ENCODE results near the gene TPK1.
"Not testable (repeated sequence)": the region's sequence is repeated elsewhere in the genome, so short reads cannot be mapped to it uniquely, and the experiment has no call there.

The TPK1 gene

DNA sequence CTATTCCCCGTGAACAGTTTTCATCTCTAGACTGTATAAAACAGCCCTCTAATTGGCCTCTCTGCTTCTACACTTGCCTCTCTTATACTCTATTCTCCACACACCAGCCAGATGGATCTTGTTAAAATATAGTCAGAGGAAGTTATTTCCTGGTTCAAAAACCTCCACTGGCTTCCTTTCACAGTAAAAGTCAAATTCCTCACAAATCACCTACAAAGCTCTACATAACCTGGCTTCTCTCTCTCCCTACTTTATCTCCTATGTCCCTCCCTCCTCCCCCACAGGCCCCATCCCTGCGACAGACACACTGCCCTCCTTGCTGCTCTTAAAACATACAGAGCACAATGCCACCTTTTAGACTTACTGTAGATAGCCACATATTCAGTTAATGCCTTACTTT is 60.1 kb downstream of the TPK1 start:
- DNase-seq, result no peak

DNA sequence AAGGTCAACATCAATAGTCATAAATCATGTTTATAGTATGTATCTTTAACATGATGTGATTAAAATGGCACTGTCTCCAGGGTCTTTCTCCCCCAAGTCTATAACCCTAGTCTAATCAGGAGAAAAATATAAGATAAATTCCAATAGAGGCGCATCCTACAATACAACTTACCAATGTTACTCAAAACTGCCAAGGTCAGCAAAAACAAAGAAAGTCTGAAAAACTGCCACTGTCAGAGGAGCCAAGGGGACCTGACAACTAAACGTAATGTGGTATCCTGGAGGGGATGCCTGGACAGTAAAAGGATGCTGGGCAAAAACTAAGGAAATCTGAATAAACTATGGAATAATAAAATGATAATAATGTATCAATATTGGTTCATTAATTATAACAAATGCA is 63.9 kb downstream of the TPK1 start:
- no peak for DNase-seq

DNA sequence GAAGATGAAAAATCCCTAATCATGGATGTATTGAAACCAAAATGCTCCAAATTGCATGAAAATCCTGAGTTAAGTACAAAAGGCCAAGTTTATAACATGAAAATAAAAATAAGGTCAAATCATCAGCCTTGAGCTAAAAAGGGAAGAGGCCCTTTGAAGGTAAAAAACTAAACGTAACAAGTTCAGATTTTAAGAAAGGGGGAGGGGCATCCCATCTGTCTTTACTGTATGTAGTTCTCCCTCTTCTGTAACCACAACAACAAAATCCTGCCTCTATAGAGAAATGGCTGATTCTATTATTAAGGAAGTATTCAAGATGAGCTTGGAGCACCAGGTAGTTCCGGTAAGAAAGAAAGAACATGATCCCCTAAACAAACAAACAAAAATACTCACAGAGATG is 64.7 kb downstream of the TPK1 start:
- DNase-seq, result no peak

DNA sequence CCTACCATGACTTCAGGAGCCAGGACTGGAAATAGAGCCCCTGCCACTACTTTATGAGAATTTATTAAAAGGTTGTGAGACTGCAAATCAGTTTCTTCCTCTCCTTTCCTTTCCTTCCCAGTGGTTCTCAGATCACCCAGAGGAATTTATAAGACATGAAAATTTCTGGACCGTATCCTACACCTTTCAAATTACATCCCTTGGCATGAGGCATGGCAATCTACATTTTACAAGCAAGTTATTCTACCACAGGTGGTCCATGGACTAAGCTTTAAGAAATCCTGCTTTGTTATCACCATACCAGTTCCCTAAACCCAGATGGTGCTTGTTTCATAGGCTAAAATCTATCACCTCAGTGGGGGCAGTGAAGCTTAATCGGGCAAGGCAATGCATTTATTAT is 66.5 kb downstream of the TPK1 start:
- DNase-seq, result no peak

DNA sequence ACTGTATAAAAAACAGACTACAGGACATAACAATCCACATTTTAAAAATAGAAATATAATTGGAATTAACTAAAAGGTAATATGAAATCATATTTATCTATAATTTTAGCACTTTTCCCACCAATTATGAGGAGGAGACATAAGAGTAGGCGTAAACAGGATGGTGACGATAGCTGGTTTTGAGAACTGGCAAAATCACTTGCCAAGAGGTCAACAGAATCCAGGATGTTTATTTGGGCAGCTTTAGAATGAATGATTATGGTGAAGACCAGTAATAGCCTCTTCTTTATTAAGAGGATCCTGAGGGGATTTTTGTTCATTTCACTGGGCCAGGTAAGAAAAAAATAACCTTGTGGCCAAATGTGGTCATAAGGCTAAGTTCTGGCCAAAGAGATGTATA is 67.2 kb downstream of the TPK1 start:
- DNase-seq, result no peak

DNA sequence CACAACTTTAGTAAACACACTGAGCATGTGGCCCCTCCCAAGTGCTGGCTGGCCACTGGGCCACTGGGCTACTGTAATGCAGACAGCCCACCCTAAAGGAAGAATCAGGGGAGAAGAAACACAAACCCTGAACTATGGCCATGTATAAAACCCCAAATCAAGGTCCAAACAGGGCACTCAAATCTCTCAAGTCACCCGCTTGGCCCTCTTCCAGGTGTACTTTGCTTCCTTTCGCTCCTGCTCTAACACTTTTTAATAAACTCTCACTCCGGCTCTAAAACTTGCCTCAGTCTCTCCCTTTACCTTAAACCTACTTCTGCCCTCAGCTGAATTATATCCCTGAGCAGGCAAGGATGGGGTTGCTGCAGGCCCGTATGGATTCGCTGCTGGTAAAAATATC is 72.6 kb downstream of the TPK1 start:
- DNase-seq, result no peak

DNA sequence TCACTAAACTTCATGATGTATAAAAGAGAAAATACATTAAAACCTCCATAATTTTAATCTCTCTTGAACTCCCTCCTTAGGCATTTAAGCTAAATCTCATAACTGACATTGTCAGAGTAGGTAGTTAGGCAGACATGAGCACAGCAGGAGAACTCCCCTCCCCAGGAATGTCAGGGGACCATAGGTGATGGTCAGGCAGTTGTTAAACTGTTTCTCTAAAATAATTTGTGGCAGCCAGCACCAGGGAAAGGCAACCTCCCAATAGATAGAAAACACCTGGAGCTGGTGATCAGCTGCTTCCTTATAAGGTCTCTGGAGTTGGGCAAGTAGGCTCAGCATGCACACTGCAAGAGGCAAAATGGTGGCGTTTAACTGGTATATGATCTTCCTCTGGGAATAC is 73.0 kb downstream of the TPK1 start:
- DNase-seq, result no peak

DNA sequence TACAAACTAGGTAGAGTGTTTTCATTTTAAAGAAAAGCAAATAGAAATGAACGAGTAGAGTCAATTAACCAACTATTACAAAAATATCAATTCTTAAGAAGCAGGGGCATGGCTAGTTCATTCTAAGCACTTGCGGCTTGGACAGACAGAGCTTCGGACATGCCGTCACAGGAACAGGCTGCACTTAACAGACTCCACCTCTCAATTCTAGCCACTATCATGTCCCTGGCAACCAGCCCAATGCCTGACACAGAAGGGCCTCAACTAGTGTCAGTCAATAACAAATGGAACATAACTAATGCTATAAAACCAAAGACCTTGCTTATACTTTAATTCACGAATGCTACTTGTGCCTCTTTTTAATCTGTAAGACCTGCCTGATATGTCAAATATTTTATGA is 74.4 kb downstream of the TPK1 start:
- no peak for DNase-seq

DNA sequence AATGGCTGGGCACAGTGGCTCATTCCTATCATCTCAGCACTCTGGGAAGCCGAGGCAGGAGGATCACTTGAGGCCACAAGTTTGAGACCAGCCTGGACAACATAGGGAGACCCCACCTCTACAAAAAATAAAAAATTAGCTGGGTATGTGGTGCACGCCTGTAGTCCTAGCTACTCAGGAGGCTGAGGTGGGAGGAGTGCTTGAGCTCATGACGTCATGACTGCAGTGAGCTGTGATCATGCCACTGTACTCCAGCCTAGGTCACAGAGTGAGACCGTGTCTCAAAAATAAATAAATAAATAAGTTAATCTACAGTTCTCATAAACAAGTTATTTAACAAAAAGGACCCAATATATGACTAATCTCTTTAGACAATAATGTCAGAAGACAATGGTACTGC is 76.2 kb downstream of the TPK1 start:
- DNase-seq, result no peak

DNA sequence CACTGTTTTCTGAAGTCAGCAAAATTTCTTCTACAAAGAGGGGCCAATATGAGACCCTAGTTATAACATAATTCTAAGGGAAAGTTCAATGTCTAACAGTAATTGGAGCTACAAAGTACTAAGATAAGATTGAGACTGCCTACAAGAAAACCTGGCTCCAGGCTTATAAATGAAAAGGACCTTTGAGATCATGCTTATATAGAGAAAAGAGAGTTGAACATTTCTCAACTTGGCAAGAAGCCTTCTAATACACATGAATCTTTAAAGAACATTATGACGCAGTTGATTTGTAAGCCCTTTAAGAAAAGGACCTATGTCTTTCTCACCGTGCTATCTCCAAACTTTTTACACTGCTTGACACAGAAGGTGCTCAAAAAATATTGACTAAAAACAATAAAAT is 87.9 kb downstream of the TPK1 start:
- no peak for DNase-seq

DNA sequence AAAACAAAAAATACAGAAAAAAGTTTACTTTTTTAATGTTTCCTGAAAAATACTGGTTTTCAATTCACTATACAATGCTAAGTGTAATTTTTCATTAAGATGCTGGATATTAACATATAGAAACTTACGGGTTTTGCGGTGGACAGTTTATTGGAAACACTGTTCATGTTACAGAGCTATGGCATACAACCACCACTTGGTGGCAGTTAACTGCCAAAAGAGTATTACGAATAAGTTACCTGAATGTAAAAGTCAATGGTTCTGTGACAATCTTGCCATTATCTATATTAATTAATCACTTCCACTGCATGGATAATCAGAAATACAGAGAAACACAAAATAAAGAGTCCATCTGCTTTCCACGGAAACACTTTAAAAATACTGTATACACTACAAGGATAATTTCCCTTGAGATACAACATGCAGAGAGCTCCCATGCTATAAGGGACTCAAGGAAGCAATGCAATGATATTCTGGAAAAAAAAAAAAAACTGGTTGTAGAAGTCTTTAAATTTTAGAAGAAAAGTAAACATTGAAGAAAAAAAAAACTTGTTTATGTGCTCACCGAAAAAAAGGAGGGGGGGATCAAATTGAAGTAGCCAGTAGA is 97.0 kb downstream of the TPK1 start:
- peak in 1 of 2 experiments; percentile 1 for DNase-seq

DNA sequence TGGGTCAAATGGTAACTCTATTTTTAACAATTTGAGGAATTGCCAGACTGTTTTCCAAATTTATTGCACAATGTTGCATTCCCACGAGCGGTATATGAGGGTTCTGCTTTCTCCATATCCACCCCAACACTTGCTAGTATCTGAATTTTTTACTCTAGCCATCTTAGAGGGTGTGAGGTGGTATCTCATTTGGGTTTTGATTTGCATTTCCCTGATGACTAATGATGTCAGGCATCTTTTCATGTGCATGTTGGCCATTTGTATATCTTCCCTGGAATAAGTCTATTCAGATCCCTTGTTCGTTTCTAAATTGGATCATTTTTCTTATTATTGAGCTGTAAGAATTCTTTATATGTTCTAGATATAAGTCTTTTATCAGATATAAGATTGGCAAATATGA is 97.7 kb downstream of the TPK1 start:
- no peak for DNase-seq

DNA sequence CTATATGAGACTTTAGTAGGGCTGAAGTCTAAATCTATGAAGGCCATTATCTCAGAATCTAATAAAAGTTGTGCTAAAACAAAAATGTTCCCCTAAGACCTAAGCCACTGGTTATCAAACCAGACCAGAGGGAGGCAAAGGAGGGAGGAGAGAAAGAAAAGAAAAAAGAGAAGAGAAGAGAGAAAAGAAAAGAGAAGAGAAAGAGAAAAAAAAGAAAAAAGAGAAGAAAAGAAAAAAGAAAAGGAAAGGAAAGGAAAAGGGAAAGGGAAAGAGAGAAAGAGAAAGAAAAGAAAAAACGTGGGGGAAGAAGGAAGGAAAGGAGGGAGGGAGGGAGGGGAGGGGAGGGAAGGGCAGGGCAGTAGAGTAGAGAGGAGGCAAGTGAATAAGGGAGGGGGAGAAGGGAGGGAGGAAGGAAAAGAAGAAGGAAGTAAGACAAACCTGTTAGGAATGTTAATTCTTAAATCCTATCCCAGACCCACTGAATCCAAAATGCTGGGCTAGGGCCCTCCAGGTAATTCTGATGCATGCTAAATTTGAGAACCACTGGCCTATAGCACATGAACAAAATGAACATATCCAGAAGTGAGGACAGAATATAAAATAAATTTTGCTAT is 98.9 kb downstream of the TPK1 start:
- no peak for DNase-seq

DNA sequence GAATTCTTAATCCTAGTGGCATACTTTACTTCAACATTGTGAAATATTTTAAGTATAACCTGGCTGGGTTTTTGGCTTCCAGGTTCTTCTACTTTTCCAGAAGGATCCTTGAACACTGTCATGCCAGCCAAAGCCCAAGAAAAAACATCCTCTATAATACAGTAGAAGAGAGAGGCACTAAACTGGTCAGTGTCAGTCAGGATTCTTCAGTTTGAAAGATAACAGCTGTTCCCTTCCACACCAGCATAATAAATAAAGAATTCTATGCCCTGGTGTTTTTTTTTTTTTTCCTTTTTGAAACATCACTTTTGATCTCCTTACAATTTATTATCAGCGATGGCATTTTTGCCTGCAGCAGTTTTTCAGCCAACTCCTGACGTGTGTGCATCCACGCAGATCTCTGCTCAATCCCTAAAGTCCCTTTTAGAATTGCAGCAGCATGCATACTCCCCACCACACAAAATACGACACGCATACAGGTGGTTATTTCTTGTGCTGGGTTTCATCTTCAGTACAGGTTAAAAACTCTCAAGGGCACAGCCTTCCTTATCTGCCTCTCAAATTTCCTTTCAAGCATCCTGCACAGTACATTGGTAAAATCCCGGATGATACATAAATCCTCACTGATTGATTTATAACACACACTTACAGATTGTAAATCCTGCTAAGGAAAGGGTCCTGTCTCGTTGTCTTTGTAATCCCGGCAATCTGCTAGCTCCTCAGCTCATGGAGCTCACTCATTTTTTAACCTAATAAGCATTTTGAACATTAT is 100.2 kb downstream of the TPK1 start:
- no peak for DNase-seq

DNA sequence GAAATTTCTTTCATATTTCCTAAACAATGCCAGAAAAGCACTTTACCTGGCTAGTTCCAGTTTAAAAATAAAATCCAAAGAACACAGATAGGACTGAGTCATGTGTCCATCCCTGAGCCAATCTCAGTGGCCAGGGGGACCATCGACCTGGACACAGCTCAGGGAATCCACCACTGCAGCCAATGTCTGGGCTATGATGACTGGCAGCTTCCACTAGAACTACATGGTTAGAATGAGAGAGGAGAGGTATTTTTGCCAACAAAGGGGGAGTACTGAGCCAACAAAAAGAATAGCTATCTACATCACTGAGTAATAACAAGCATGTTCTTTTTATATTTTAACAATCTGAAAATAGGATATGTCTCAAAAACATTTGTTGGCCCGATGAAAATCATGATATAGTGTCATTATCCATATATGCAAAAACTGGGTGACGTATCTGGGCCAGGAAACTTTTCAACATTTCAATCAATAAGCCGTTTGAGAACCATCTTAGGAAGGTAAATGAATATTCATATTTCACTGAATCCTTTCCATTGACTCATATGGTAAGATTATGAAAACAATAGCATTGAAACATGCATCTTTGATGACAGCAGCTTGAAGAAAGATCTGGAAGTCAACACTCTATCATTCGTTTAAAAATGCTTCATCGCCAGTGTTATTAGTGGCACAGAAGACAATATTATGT is 104.0 kb downstream of the TPK1 start:
- DNase-seq, result no peak

DNA sequence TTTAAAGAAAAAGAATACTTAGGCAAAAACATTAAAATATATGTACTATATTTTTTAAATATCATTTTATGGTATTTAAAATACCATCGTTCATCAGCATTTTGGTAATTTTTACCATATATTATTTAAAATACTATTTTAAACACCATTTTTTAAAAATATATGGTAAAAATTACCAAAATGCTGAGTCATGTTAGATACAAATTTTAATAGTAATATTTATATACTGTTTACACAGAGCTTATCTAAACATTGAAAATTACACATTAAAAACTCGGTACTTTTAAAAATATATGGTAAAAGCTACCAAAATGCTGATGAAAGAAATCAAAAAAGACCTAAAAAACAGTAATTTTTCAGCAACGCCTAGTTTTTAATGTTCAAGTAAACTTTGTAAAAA is 105.6 kb downstream of the TPK1 start:
- no peak for DNase-seq

DNA sequence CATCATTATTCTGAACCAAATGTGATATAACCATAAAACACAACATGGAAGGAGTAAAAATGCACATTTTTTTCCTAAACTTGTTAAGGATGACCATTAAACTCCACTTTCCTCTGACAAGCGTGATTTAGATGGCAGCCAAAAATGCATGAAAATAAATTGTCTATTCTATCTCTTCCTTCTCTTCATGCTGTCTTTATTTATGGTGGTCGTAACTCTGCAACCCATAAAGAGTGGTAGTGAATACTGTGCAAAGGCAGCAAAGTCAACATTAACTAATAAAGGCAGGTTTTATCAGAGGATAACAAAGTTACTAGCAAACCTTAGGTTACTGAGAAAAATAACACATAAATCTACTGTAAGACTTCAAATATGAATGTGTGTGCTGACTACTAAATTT is 106.6 kb downstream of the TPK1 start:
- no peak for DNase-seq

DNA sequence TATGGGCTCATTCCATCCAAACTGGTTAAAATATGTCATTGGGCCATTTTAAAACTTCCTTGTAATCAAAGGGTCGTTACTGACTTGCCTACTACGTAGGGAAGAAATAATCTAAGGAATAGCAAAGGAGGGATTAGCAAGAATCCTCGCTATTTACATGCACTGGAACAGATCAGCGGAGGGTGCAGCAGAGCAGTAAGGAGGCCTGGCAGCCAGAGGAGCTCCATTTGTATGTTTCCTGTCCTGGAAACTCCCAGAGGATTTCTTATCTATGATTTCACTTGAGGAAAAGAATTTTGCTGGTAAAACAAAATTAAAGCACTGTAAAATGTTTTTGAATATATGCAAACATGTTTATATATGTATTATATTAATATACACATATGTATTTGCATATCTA is 107.3 kb downstream of the TPK1 start:
- no peak for DNase-seq

DNA sequence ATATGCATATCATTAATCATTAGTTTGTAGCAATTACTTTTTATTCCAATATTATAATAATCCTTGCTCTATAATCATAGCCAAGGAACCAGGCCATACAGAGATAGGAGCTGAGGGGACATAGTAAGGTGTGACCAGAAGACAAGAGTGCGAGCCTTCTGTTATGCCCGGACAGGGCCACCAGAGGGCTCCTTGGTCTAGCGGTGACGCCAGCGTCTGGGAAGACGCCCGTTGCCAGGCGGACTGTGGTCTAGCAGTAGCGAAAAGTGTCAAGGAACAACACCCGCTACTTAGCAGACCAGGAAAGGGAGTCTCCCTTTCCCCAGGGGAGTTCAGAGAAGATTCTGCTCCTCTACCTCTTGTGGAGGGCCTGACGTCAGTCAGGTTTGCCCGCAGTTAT is 109.0 kb downstream of the TPK1 start:
- not testable (repeated sequence) for DNase-seq

DNA sequence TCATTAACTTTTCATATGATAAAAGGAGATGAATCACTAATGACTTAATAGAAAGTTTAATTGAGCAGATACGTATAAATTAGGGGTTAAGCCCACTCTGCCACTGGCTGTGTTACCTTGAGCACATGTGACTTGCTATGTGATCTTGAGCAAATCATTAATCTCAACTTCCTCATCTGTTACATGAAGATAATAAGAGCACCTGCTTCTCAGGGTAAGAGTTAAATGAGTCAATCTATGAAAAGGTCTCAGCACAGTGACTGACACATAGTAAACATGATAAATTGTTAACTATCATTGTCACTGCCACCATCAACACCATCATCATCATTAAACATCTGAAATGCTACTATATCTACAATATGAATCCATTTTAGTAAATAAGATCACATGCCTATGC is 110.8 kb downstream of the TPK1 start:
- DNase-seq, result no peak

DNA sequence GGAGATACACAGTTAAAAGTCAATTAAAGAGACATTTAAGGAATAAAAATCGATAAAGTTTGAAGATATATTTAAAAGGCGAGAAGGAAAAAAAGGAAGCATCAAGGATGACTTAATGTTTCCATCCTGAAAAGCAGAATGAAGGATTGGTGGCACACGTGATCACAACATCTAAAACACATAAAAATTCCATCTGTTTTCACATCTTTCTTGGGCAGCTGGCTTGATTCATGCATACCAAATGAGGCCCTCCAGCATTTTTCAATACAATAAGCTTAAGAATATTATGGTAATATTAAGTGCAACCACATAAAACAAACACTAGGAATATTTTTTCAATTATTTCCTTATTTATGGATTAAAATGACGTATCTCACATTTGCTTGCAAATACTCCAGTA is 112.6 kb downstream of the TPK1 start:
- no peak for DNase-seq

DNA sequence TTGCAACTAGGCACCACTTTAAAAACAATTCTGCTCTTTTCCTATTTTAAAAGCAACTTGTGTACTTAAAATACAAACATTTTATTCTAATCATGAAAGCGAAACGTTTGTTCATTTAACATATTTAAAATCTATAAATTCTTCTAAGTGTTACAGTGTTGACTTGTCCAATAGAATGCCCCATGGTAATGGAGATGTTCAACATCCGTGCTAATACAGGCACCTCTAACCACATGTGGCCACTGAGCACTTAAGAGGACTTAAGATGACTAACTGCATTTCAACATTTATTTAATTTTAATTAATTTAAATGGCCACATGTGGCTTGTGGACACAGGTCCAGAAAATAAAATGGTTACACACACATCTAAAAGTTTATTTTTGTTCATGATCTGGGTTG is 115.1 kb downstream of the TPK1 start:
- DNase-seq, result no peak

DNA sequence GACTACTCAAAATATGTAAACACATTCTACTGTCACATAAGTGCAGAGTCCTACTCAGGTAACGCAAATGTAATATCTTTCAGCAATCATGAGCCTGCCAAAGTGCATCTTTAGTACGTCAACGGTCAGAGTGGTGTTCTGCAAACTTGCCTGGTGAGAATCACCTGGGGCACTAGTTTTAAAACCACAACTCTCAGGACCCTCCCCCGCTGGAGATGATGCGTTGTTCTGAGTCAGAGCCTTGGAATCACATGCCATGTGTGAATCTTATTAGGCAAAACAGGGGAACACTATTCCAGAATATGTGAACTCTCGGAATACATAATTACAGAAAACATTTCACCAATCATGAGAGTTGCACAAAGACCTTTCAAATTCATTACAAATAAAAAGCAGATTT is 115.7 kb downstream of the TPK1 start:
- DNase-seq, result no peak

DNA sequence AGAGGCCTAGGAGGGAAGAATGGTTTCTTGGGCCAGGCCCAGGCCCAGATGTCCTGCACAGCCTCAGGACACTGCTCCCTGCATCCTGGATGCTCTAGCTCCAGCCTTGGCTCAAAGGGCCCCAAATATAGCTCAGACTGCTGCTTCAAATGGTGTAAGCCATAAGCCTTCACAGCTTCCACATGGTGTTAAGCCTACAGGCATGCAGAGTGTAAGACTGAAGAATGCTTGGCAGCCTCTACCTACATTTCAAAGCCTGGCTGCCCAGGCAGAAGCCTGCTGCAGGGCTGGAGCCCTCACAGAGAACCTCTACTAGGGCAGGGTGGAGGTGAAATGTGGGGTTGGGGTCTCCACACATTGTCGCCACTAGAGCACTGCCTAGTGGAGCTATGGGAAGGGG is 118.1 kb downstream of the TPK1 start:
- no peak for DNase-seq

All from stimulated activated CD4-positive, alpha-beta T cell treated with anti-CD3 and anti-CD28 coated beads, Interleukin-4, amount 100 ng/mL, for 4 hours (primary cell).